T-helper 17 cell (primary cell): Measurements from ENCODE around the gene TANC2. TPM values are rescaled to one million over a fixed set of nuclear protein-coding genes. Genes with fewer than 3 reads are reported as not detected.
A peak's percentile ranks its signal among the peaks of the same experiment; 100 is the strongest.
"Not testable (repeated sequence)": the region's sequence is repeated elsewhere in the genome, so short reads cannot be mapped to it uniquely, and the experiment has no call there.

Experiments used
- ATAC-seq: fragments of 150-1000 bp; cut with Tn5 transposase; 2 replicates; pipeline ENCODE4 v1.10.0; 2021; ENCODE audit warnings: mild to moderate bottlenecking, moderate library complexity
- DNase-seq, 3 donors: peaks; one replicate each; pipeline versions ENCODE4 v3.0.0 to v3.0.0-alpha.2; 2020 to 2021
- H3K9me3 ChIP-seq: one replicate; pipeline ENCODE4 v1.7.0; 2013; ENCODE audit warnings: low read length, mild to moderate bottlenecking; ENCODE audit not compliant: control insufficient read depth, poor library complexity, severe bottlenecking
- H3K27ac Mint-ChIP-seq: one replicate; pipeline ENCODE4 v1.8.0; 2022; ENCODE audit warnings: mild to moderate bottlenecking, moderate library complexity, mixed read lengths
- H3K27me3 Mint-ChIP-seq: one replicate; pipeline ENCODE4 v1.8.0; 2022; ENCODE audit warnings: mixed read lengths
- H3K36me3 Mint-ChIP-seq: one replicate; pipeline ENCODE4 v1.8.0; 2022; ENCODE audit warnings: low read depth, mixed read lengths
- H3K4me1 Mint-ChIP-seq: one replicate; pipeline ENCODE4 v1.8.0; 2022; ENCODE audit warnings: mild to moderate bottlenecking, mixed read lengths
- H3K4me3 Mint-ChIP-seq: one replicate; pipeline ENCODE4 v1.8.0; 2022; ENCODE audit warnings: mild to moderate bottlenecking, moderate library complexity, mixed read lengths
- total RNA-seq, 4 donors: library from RNA in 2 of 4; stranded (reverse) in 2 of 4; gene quantifications; one replicate each; pipeline ENCODE4 v1.2.3 and lab custom pipeline; 2022 to 2026

Gene TANC2
- total RNA-seq, 2 donors from 2014 or later, result 46.0 to 51.0 TPM

DNA sequence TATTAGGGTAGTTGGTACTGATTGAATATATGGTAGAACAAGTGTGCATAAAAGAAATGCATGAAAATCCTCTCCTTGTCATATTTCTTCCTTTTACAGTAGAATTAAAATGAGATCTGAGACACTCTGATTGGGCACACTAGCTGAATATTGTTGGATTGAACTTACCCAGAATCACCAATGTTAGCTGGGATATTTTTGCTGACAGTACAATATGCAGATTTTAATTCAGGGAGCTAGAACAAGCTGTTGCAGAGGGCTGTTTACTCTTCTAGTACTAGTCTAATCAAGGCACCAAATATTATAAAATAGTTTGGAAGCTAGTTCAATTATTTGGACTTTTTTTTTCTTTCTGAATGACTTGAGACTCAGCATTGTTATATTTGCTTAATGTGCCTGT lies 4.6 kb downstream of the TANC2 start:
- H3K4me3 Mint-ChIP-seq, result no peak overlapping the region
- no peak for ATAC-seq
- no peak overlapping the region for H3K27ac Mint-ChIP-seq
- no peaks in the 10 kb centered on the region for H3K36me3 Mint-ChIP-seq
- DNase-seq, result no peak
- H3K9me3 ChIP-seq, result no peaks in the 10 kb centered on the region
- no peaks in the 10 kb centered on the region for H3K27me3 Mint-ChIP-seq
- H3K4me1 Mint-ChIP-seq, result peaks cover 34% of the 10 kb centered on the region

DNA sequence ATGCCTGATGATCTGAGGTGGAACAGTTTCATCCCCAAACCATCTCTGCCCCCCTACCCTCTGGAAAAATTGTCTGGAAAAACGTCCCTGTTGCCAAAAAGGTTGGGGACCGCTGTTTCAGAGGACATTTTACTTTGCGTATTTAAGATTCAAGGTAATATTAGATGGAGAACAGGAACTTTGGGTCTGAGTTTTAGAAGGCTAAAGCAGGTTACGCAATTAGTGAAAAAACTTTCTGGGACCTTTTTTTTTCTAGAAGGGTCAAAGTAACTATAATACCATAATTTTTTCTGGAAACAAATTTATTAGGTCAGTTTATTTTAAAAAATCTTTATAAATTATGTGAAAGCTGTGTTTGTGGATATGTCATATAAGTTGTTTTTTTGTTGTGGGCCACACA lies 5.8 kb downstream of the TANC2 start:
- H3K4me3 Mint-ChIP-seq, result no peak overlapping the region
- no peak overlapping the region for H3K27ac Mint-ChIP-seq
- H3K27me3 Mint-ChIP-seq, result no peaks in the 10 kb centered on the region
- H3K4me1 Mint-ChIP-seq, result peaks cover 30% of the 10 kb centered on the region
- no peak for ATAC-seq
- peaks cover 3% of the 10 kb centered on the region for H3K36me3 Mint-ChIP-seq
- DNase-seq, result no peak
- H3K9me3 ChIP-seq, result no peaks in the 10 kb centered on the region

DNA sequence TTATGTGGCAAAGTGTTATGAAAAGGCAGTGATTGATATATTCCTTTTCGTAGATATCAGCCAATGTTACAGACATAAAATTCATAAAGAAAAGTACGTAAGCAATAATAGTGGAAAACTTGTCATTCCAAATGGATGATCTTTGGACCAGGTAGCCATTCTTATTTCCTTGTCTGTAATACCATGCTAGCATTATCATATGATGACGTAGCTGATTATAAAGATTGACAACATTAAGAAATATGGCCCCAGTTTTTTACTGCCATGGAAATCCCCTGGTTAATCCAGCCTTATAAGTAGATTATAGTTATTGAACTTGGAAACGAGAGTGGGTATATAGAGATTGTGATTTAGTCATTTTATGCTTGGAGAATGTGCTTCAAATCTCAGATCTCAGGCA lies 8.8 kb downstream of the TANC2 start:
- H3K36me3 Mint-ChIP-seq, result peaks cover 3% of the 10 kb centered on the region
- H3K4me1 Mint-ChIP-seq, result peaks cover 19% of the 10 kb centered on the region
- no peaks in the 10 kb centered on the region for H3K9me3 ChIP-seq
- no peak overlapping the region for H3K27ac Mint-ChIP-seq
- ATAC-seq, result no peak
- DNase-seq, result no peak
- H3K4me3 Mint-ChIP-seq, result no peak overlapping the region
- H3K27me3 Mint-ChIP-seq, result no peaks in the 10 kb centered on the region

DNA sequence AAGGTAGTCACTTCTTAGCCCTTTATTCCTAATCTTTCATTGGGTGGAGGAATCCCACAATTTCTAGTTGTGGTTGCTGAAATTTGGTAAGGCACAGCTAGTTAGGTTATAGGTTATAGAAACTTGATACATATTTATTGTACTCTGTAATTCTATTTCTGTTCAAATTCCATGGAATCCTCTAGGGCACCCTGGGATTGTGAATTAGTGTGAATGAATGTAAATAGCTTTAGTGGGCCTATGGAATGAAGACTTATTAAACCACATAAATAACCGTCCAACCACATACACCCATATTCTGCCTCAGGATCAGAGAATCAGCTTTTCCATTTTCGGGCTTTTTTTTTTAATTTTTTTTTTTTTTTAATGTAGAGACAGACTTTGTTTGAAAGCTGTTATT lies 9.2 kb downstream of the TANC2 start:
- DNase-seq (no peak), ATAC-seq (no peak)
- no peak overlapping the region for H3K27ac Mint-ChIP-seq
- H3K27me3 Mint-ChIP-seq, result no peaks in the 10 kb centered on the region
- H3K9me3 ChIP-seq, result no peaks in the 10 kb centered on the region
- peaks cover 22% of the 10 kb centered on the region for H3K4me1 Mint-ChIP-seq
- H3K4me3 Mint-ChIP-seq, result no peak overlapping the region
- H3K36me3 Mint-ChIP-seq, result peaks cover 3% of the 10 kb centered on the region

DNA sequence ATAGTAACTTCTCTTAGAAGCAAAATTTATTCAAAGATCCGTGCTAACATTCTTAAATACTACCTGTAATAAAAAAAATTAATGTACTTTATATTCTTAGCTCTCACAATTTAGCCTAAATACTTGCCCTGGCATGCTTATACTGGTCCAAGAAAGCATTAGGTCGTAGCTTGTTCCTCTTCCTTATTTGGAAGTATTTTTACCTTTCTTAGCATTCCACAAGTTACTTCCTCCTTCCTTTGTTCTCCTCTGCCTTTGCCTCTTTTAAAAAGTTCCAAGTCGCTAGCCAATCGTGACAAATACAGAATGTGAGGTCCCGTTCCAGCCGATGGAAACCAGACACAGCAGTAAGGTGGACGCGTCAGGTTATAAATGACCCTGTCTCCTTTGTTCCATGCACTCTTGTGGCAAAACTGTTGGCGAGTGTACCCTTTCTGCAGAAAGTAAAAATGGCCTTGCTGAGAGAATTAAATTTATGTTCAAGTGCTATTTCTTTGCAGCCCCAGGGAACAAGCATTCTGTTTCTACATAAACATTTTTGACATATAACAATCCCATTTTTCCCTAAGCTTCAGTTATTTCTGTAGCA lies 10.7 kb downstream of the TANC2 start:
- H3K4me3 Mint-ChIP-seq, ATAC-seq, DNase-seq, H3K36me3 Mint-ChIP-seq, H3K27ac Mint-ChIP-seq, H3K9me3 ChIP-seq, H3K27me3 Mint-ChIP-seq: not testable (repeated sequence)
- H3K4me1 Mint-ChIP-seq, result peaks cover 14% of the 10 kb centered on the region

DNA sequence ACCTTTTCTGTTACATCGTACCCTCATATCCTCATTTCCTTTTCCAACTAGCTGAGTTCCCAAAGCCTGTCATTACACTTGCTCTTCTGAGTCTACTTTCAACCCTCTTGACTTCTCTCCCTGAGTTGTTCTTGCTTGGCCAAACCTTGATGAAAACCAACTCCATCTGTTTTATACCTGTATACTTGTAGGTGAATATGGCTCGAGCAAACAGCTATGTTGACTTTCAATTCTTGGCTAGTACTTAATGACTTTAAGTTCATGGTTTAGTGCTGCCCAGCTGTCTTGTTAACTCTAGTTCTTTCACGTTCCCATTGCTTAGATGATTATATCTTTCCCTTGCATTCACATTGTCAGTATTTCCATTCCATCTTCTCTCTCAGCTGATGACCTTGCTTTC lies 14.8 kb downstream of the TANC2 start:
- H3K27me3 Mint-ChIP-seq, result no peaks in the 10 kb centered on the region
- H3K27ac Mint-ChIP-seq, result no peak overlapping the region
- ATAC-seq (no peak), DNase-seq (no peak)
- no peaks in the 10 kb centered on the region for H3K9me3 ChIP-seq
- H3K4me3 Mint-ChIP-seq, result no peak overlapping the region
- H3K4me1 Mint-ChIP-seq, result peaks cover 7% of the 10 kb centered on the region
- H3K36me3 Mint-ChIP-seq, result peaks cover 3% of the 10 kb centered on the region

DNA sequence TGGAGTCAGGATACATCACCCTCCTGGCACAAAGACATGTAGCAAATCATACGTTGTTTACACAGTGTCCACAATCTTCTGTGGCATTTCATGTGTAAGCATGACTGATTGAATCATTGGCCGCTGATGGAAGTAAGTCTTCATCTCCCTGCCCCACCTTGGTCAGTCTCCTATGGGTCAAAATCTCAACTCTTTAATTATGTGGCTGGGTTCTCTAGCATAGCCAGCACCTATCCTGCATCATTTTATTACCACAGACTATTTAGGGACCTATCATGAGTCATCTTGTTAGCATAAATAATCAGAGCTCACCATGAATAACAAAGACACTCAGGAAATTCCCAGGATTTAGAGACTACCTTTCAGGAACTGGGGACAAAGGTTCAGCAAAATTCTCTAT lies 15.9 kb downstream of the TANC2 start:
- H3K27me3 Mint-ChIP-seq, result no peaks in the 10 kb centered on the region
- H3K4me3 Mint-ChIP-seq, result no peak overlapping the region
- H3K36me3 Mint-ChIP-seq, result no peaks in the 10 kb centered on the region
- no peak for DNase-seq
- no peaks in the 10 kb centered on the region for H3K9me3 ChIP-seq
- H3K4me1 Mint-ChIP-seq, result peaks cover 7% of the 10 kb centered on the region
- no peak overlapping the region for H3K27ac Mint-ChIP-seq
- no peak for ATAC-seq

DNA sequence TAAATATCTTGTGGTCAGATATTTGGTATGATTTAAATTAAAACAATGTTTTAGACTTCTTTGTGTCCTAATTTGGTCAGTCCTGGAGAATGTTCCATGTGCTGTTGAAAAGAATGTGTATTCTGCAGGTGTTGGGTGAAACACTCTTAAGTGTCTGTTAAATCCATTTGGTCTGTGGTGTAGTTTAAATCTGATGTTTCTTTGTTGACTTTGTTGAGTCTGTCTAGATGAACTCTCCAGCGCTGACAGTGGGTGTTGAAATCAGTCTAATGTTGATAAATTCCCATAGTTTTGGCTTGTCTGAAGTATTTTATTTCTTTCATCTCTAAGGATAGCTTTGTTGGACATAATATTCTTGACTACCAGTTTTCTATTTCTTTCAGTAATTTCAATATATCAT lies 18.8 kb downstream of the TANC2 start:
- H3K9me3 ChIP-seq, result no peaks in the 10 kb centered on the region
- no peak overlapping the region for H3K27ac Mint-ChIP-seq
- ATAC-seq, result no peak
- no peak overlapping the region for H3K4me3 Mint-ChIP-seq
- no peaks in the 10 kb centered on the region for H3K36me3 Mint-ChIP-seq
- peaks cover 10% of the 10 kb centered on the region for H3K4me1 Mint-ChIP-seq
- DNase-seq, result no peak
- no peaks in the 10 kb centered on the region for H3K27me3 Mint-ChIP-seq

DNA sequence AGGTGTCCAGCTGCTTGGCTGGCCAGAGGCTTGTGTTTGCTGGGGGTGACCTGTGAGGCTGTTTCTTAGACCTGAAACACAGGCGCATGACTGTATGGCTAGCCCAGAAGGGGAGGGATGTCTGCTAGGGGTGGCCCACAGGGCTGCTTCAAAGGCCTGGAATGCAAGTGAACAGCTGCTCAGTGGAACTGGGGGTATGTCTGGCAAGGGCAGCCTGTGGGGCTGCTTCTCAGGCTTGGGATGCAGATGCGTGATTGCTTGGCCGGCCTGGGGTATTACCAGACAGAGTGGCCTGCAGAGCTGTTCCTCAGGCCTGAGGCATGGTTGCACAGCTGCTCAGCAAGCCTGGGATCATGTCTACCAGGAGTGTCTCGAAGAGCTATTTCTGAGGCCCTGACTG lies 20.5 kb downstream of the TANC2 start:
- Mint-ChIP-seq H3K4me1 (peaks cover 9% of the 10 kb centered on the region), H3K27ac (no peak overlapping the region)
- no peak for ATAC-seq

DNA sequence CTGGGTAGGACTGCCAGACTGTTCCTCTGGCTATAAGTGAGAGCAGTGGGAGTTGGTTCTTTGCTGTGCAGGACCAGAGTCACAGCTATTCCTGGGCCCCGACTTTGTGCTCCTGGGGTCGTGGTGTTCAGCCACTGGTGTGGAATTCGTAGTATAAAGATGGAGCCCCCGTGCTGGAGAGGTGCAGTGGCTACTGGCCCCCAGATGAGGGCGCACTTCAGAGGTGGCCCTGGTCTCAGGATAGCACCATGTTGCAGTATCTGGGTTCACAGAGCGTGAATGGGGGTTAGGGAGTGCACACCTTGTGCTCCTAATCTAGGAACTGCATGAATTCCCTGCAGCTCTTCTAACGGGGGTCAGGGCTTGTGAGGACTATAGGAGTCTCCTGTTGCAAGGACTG lies 21.1 kb downstream of the TANC2 start:
- H3K36me3 Mint-ChIP-seq, result no peaks in the 10 kb centered on the region
- H3K4me1 Mint-ChIP-seq, result peaks cover 12% of the 10 kb centered on the region
- H3K27ac Mint-ChIP-seq, result no peak overlapping the region
- H3K27me3 Mint-ChIP-seq, result no peaks in the 10 kb centered on the region
- H3K9me3 ChIP-seq, result no peaks in the 10 kb centered on the region
- ATAC-seq (no peak), DNase-seq (no peak)
- no peak overlapping the region for H3K4me3 Mint-ChIP-seq

More for the DNA sequence above, 20.5 kb downstream of the TANC2 start:
- Mint-ChIP-seq H3K36me3 (no peaks in the 10 kb centered on the region), H3K4me3 (no peak overlapping the region), H3K27me3 (no peaks in the 10 kb centered on the region)
- no peaks in the 10 kb centered on the region for H3K9me3 ChIP-seq
- no peak for DNase-seq

DNA sequence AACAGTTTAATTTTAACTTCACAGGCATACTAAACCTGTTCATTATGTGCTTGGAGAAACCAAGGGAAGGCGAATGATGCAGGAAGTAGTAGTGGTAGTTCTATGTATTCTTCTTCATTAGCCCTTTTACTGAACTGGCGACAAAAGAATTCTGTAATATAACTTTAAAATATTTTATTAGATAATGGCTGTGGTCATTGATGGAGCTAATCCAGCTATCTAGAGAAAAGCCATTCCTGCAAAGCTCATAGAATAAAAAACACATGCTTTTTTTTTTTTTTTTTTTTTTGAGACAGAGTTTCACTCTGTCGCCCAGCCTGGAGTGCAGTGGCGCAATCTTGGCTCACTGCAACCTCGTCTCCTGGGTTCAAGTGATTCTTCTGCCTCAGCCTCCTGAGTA lies 23.5 kb downstream of the TANC2 start:
- no peak overlapping the region for H3K4me3 Mint-ChIP-seq
- no peaks in the 10 kb centered on the region for H3K36me3 Mint-ChIP-seq
- no peaks in the 10 kb centered on the region for H3K9me3 ChIP-seq
- no peak for DNase-seq
- no peaks in the 10 kb centered on the region for H3K27me3 Mint-ChIP-seq
- H3K4me1 Mint-ChIP-seq, result peaks cover 19% of the 10 kb centered on the region
- no peak overlapping the region for H3K27ac Mint-ChIP-seq
- no peak for ATAC-seq

DNA sequence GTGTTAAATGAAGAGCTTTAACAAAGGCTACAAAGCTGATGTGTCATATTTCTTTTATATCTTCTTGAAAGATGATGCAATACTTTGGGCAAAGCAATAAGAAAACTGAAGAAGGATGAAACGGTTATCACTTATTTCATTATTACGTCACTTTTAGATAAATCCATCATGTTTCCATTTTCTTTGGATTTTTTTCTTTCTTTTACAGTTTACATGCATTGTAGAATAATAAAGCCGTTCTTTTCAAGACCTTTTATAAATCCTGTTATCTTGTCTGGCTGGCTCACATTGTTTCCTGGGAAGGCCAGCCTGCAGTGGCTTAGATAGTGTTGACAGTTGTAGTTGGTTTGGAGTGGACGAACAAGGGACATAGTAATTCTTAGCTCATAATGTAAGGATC lies 28.9 kb downstream of the TANC2 start:
- ATAC-seq, result no peak
- H3K36me3 Mint-ChIP-seq, result peaks cover 2% of the 10 kb centered on the region
- H3K27me3 Mint-ChIP-seq, result no peaks in the 10 kb centered on the region
- H3K4me1 Mint-ChIP-seq, result peaks cover 24% of the 10 kb centered on the region
- no peaks in the 10 kb centered on the region for H3K9me3 ChIP-seq
- H3K27ac Mint-ChIP-seq, result no peak overlapping the region
- no peak for DNase-seq
- no peak overlapping the region for H3K4me3 Mint-ChIP-seq

DNA sequence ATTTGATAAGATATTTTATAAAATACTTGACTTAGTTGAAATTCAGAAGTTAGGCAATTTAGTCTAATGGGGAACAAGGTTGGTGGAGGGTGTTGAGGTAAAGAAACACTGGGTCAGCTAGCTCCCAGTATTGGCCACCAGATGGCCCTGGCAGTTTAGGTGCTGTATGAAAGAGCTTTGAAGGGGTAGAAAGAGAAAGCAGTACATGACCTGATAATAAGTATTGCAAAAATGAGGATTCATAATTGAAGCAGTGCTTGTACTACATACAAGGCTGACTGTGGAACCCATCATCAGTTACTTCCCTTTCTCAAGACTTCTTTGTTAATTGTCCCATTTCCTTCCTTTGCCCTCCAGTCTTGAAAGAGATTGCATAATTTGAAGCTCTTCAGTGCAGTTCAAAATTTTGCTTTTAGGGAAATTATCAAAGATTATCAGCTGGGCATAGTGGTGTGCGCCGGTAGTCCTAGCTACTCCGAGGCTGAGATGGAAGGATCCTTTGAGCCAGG lies 29.4 kb downstream of the TANC2 start:
- Mint-ChIP-seq H3K4me1 (peaks cover 24% of the 10 kb centered on the region), H3K27ac (no peak overlapping the region), H3K36me3 (peaks cover 2% of the 10 kb centered on the region), H3K4me3 (no peak overlapping the region), H3K27me3 (no peaks in the 10 kb centered on the region)
- ATAC-seq (peak; percentile 53), DNase-seq (no peak)
- H3K9me3 ChIP-seq, result no peaks in the 10 kb centered on the region

DNA sequence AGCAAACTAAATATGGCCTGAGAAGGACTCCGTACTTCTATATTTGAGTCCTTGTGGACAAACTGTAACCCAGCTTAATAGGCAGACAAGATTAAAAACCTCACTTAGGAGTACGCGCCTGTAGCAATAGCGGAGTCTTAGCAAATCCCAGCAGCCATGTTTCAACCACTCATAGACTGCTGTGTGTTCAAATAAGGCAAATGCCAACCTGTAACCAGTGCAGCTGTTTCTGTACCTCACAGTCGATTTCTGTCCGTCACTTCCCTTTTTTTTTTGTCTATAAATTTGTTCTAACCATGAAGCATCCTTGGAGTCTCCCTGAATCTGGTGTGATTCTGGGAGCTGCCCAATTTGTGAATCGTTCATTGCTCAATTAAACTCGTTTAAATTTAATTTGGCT lies 30.2 kb downstream of the TANC2 start:
- no peak overlapping the region for H3K27ac Mint-ChIP-seq
- H3K4me3 Mint-ChIP-seq, result no peak overlapping the region
- no peaks in the 10 kb centered on the region for H3K27me3 Mint-ChIP-seq
- no peaks in the 10 kb centered on the region for H3K9me3 ChIP-seq
- DNase-seq, result no peak
- peaks cover 21% of the 10 kb centered on the region for H3K4me1 Mint-ChIP-seq
- ATAC-seq, result no peak
- H3K36me3 Mint-ChIP-seq, result peaks cover 2% of the 10 kb centered on the region
